ENCODE results near the gene OXSR1. TPM values are rescaled to one million over a fixed set of nuclear protein-coding genes. Genes with fewer than 3 reads are reported as not detected.

Gene OXSR1
- total RNA-seq, 1 donor from 2014 or later: 95.3 TPM

DNA sequence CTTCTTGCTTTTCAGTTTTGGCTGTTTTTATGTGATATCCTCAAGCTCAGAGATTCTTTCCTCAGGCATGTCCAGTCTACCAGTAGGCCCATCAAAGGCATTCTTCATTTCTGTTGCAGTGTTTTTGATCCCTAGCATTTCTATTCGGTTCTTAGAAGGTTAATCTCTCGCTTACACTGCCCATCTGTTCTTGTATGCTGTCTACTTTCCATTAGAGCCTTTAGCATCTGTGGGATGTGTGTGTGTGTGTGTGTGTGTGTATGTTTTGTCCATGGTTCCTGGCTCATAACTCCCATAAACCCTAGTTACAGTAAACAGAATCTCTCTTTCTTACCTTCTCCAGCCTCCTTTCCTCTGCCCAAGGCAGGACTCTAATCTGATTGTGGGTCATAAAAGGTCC, 95.1 kb downstream of the OXSR1 start:
- Histone ChIP-seq H3K27me3 (ENCODE audit: control insufficient read depth, insufficient read depth, low read length) (no peaks in the 10 kb centered on the region), H3K36me3 (ENCODE audit: control insufficient read depth, insufficient read depth, low read length) (no peaks in the 10 kb centered on the region), H3K4me3 (ENCODE audit: low read depth, low read length) (no peak overlapping the region)
- DNase-seq (ENCODE audit: low read depth) (no peak), FAIRE-seq (no peak)
- TF ChIP-seq, protein P1, sequence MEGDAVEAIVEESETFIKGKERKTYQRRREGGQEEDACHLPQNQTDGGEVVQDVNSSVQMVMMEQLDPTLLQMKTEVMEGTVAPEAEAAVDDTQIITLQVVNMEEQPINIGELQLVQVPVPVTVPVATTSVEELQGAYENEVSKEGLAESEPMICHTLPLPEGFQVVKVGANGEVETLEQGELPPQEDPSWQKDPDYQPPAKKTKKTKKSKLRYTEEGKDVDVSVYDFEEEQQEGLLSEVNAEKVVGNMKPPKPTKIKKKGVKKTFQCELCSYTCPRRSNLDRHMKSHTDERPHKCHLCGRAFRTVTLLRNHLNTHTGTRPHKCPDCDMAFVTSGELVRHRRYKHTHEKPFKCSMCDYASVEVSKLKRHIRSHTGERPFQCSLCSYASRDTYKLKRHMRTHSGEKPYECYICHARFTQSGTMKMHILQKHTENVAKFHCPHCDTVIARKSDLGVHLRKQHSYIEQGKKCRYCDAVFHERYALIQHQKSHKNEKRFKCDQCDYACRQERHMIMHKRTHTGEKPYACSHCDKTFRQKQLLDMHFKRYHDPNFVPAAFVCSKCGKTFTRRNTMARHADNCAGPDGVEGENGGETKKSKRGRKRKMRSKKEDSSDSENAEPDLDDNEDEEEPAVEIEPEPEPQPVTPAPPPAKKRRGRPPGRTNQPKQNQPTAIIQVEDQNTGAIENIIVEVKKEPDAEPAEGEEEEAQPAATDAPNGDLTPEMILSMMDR (IDR thresholded peaks at IDR 0.05; ENCODE audit: insufficient read depth, low read length, severe bottlenecking): no peak

DNA sequence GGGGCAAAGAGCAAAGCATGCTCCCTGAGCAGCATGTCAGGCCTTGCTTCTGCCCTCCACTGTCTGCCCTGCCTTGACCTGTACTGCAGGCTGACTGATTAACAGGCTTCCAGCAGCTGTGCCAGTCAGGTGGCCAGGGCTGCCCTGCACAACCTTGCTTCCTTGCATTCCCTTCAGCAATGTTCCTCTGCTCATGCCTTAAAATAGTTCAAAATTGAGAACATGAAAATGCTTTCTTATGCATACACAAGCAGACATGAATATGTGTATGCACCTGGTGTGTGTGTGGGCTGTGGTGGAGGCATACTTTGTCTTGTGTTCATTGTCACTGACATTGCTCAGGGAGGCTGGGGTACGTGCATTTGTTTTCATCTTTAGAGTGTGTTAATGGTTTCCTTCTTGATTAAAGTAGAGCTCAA, 99.0 kb downstream of the OXSR1 start:
- Histone ChIP-seq H3K36me3 (ENCODE audit: control insufficient read depth, insufficient read depth, low read length) (peaks cover 5% of the 10 kb centered on the region), H3K27me3 (ENCODE audit: control insufficient read depth, insufficient read depth, low read length) (no peaks in the 10 kb centered on the region), H3K4me3 (ENCODE audit: low read depth, low read length) (no peak overlapping the region)
- TF ChIP-seq, protein P1 (IDR thresholded peaks at IDR 0.05; ENCODE audit: insufficient read depth, low read length, severe bottlenecking): no peak
- no peak for DNase-seq (ENCODE audit: low read depth)
- FAIRE-seq: no peak

DNA sequence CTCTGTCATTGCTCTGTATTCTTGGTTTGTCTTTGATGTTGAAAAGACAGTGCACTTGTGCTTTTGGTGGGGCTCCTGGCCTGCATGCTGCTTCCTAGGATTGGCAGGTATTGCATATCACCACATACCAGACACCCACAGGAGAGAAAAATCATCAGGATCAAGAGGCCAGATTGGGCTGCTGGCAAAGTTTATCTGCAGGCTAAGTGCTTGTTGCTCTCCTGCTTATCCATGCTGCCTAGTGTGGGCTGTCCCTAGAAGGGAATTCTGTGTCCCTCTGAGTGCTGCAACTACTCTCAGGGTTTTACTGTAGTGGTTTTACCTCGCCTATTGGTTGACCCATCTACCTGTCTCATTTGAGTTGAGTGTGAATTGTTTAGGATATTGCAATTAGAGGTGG, 99.4 kb downstream of the OXSR1 start:
- peaks cover 5% of the 10 kb centered on the region for H3K36me3 ChIP-seq (ENCODE audit: control insufficient read depth, insufficient read depth, low read length)
- no peak overlapping the region for H3K4me3 ChIP-seq (ENCODE audit: low read depth, low read length)
- FAIRE-seq (no peak), DNase-seq (ENCODE audit: low read depth) (no peak)
- TF ChIP-seq, protein P1 (IDR thresholded peaks at IDR 0.05; ENCODE audit: insufficient read depth, low read length, severe bottlenecking): no peak
- no peaks in the 10 kb centered on the region for H3K27me3 ChIP-seq (ENCODE audit: control insufficient read depth, insufficient read depth, low read length)

DNA sequence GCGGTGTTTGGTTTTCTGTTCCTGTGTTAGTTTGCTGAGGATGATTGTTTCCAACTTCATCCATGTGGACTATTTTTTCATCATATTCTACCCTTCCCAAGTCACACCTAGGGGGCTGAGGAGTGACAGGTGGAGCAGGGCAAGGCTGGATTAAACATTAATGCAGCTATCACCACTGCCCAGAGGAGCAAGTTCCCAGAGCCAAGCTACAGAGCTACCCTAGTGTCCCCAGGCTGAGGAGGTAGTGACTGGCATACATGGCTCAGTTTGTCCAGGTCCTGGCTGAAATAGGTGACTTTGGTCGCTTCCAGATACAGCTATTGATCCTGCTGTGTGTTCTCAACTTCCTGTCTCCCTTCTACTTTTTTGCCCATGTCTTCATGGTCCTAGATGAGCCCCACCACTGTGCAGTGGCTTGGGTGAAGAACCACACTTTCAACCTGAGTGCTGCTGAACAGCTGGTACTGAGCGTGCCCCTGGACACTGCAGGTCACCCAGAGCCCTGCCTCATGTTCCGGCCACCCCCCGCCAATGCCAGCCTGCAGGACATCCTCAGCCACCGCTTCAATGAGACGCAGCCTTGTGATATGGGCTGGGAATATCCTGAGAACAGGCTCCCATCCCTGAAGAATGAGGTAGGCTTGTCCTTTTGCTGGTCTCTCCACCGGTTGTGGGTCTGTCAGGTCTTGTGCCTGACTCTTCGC, 100.4 kb downstream of the OXSR1 start, which contains the start of gene SLC22A13:
SLC22A13 (plus strand) TSS at position 209 of the 704 bp plus-strand sequence; CDS start at position 258, 49 bp downstream.
- Histone ChIP-seq H3K36me3 (ENCODE audit: control insufficient read depth, insufficient read depth, low read length) (peaks cover 5% of the 10 kb centered on the region), H3K4me3 (ENCODE audit: low read depth, low read length) (no peak within 1 kb of the TSS), H3K27me3 (ENCODE audit: control insufficient read depth, insufficient read depth, low read length) (no peaks in the 10 kb centered on the region)
- TF ChIP-seq, protein P1 (IDR thresholded peaks at IDR 0.05; ENCODE audit: insufficient read depth, low read length, severe bottlenecking): no peak
- FAIRE-seq (no peak), DNase-seq (ENCODE audit: low read depth) (no peak)

DNA sequence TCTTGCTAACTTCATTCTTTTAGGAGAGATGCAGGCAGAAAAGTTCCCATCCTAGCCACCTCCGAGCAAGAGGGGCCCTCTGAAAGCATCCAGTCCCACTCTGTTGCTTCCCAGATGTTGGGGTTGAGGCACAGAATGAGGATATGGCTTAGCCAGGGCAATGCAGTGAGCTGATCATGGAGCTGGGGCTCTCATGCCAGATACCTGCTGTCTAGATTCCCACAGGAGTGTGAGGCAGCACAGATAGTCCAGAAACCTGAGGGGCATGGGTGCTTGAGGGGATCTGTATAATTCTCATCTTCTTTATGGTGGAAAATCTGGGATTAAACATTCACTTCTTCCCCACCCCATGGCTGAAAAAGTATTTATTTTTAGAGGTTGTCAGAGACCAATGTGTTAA, 101.5 kb downstream of the OXSR1 start:
- TF ChIP-seq, protein P1 (IDR thresholded peaks at IDR 0.05; ENCODE audit: insufficient read depth, low read length, severe bottlenecking): no peak
- H3K36me3 ChIP-seq (ENCODE audit: control insufficient read depth, insufficient read depth, low read length): peaks cover 5% of the 10 kb centered on the region
- FAIRE-seq (no peak), DNase-seq (ENCODE audit: low read depth) (no peak)
- H3K27me3 ChIP-seq (ENCODE audit: control insufficient read depth, insufficient read depth, low read length): no peaks in the 10 kb centered on the region
- no peak overlapping the region for H3K4me3 ChIP-seq (ENCODE audit: low read depth, low read length)

DNA sequence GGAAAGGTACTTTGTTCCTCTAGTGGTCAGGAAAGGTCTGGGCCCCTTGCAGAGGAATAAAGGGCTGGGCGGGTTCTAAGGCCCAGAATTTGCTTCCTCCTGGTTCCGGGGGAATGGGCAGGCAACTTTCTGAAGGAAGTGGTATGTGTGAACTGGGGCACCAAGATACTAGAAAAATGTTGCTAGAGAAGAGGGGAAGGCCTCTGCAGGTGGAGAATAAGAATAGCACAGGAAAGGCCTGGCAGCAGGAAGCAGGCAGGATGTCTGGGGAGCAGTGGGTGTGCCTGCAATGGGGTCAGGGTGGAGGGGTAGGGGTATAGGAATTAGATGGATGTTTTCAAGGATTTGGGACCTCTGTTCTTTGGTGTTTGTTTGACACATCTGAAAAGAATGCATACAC, 102.3 kb downstream of the OXSR1 start:
- DNase-seq (ENCODE audit: low read depth): no peak
- Histone ChIP-seq H3K36me3 (ENCODE audit: control insufficient read depth, insufficient read depth, low read length) (peaks cover 5% of the 10 kb centered on the region), H3K27me3 (ENCODE audit: control insufficient read depth, insufficient read depth, low read length) (no peaks in the 10 kb centered on the region), H3K4me3 (ENCODE audit: low read depth, low read length) (no peak overlapping the region)
- TF ChIP-seq, protein P1 (IDR thresholded peaks at IDR 0.05; ENCODE audit: insufficient read depth, low read length, severe bottlenecking): no peak
- FAIRE-seq: no peak

Measured in bronchial epithelial cell (primary cell).